ENCODE results near the gene COMT. TPM values are rescaled to one million over a fixed set of nuclear protein-coding genes. Genes with fewer than 3 reads are reported as not detected.

COMT gene
- total RNA-seq, 1 experiment from 2014 or later, result 109 TPM

- TF ChIP-seq, protein P1, sequence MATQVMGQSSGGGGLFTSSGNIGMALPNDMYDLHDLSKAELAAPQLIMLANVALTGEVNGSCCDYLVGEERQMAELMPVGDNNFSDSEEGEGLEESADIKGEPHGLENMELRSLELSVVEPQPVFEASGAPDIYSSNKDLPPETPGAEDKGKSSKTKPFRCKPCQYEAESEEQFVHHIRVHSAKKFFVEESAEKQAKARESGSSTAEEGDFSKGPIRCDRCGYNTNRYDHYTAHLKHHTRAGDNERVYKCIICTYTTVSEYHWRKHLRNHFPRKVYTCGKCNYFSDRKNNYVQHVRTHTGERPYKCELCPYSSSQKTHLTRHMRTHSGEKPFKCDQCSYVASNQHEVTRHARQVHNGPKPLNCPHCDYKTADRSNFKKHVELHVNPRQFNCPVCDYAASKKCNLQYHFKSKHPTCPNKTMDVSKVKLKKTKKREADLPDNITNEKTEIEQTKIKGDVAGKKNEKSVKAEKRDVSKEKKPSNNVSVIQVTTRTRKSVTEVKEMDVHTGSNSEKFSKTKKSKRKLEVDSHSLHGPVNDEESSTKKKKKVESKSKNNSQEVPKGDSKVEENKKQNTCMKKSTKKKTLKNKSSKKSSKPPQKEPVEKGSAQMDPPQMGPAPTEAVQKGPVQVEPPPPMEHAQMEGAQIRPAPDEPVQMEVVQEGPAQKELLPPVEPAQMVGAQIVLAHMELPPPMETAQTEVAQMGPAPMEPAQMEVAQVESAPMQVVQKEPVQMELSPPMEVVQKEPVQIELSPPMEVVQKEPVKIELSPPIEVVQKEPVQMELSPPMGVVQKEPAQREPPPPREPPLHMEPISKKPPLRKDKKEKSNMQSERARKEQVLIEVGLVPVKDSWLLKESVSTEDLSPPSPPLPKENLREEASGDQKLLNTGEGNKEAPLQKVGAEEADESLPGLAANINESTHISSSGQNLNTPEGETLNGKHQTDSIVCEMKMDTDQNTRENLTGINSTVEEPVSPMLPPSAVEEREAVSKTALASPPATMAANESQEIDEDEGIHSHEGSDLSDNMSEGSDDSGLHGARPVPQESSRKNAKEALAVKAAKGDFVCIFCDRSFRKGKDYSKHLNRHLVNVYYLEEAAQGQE (IDR thresholded peaks at IDR 0.05; ENCODE audit: low read depth), result no peak
Observed at GRCh38 chr22:20002128-20002527, 60.6 kb downstream of the COMT start (continued).

DNA sequence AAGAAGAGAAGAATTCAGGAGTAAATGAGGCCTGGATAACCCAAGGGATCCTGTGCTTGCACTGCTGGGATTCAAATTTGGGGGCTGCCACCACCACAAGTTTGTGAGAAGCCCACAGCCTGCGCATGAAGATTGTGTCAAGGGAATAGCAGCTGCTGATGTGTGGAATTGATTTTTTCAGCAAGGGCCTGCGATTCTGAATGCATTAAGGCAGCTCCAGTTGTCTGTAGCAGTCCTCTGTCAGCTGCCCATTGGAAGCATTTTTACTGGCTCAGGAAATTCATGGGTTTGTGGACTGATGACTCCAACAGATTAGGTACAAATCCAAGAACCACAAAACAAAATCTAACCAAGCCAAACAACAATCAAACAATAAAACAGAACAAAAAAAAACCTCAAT lies 61.1 kb downstream of the COMT start:
- ChIA-PET POLR2A (no interaction called here), RAD21 (ENCODE audit: low non-redundant PET in 1 of 2, low total read pairs in 2 of 2, uncharacterized antibody in 2 of 2, unreplicated experiment in 2 of 2) (no interaction called here), CTCF (no interaction called here)
- peaks cover 0 to 4% of the 10 kb centered on the region in 2 experiments; a peak in 1 of 4 replicates for H3K36me3 ChIP-seq (ENCODE audit: control insufficient read depth in 1 of 2, insufficient read depth in 2 of 2, low read length in 2 of 2)
- H3K9ac ChIP-seq (ENCODE audit: low read length), result no peak overlapping the region
- no TSS peak for BruUV-seq (replicated peaks)
- peaks cover 12 to 14% of the 10 kb centered on the region in 2 experiments; a peak in 1 of 4 replicates for H3K9me3 ChIP-seq (ENCODE audit: control insufficient read depth in 1 of 2, insufficient read depth in 1 of 2, low read depth in 1 of 2, low read length in 2 of 2)
- TF ChIP-seq RAD21 (IDR thresholded peaks at IDR 0.05; ENCODE audit: low read depth) (no peak), ZFX (IDR thresholded peaks at IDR 0.05) (no peak), SP1 (IDR thresholded peaks at IDR 0.05; ENCODE audit: low read depth) (no peak), YY1 (IDR thresholded peaks at IDR 0.05; ENCODE audit: extremely low read depth, insufficient replicate concordance, low read depth, low read length) (no peak), ZNF274 (IDR thresholded peaks at IDR 0.05; ENCODE audit: low read depth, low read length) (no peak), EGR1 (IDR thresholded peaks at IDR 0.05; ENCODE audit: low read depth) (no peak), SIN3A (IDR thresholded peaks at IDR 0.05; ENCODE audit: low read depth) (no peak), EZH2 (IDR thresholded peaks at IDR 0.05) (no peak), POLR2AphosphoS5 (IDR thresholded peaks at IDR 0.05; ENCODE audit: low read depth, low read length) (no peak), FOSL1 (IDR thresholded peaks at IDR 0.05; ENCODE audit: low read depth) (no peak)
- TF ChIP-seq, protein P2, sequence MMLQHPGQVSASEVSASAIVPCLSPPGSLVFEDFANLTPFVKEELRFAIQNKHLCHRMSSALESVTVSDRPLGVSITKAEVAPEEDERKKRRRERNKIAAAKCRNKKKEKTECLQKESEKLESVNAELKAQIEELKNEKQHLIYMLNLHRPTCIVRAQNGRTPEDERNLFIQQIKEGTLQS (IDR thresholded peaks at IDR 0.05), result no peak
- peaks cover 0 to 5% of the 10 kb centered on the region in 2 experiments; a peak in 1 of 4 replicates for H3K4me1 ChIP-seq (ENCODE audit: control insufficient read depth in 1 of 2, insufficient read depth in 2 of 2, low read length in 2 of 2)
- intact Hi-C loops (cut with micrococcal nuclease), result no loop called here
- H3K9me2 ChIP-seq (ENCODE audit: insufficient read depth), result no peaks in the 10 kb centered on the region
- H3K27me3 ChIP-seq (ENCODE audit: insufficient read depth, low read length), result no peaks in the 10 kb centered on the region
- no peak overlapping the region for H3K4me3 ChIP-seq (replicated peaks in 1 of 2; ENCODE audit: low read depth in 1 of 2, low read length in 2 of 2)
- no peak overlapping the region for H3K27ac ChIP-seq (ENCODE audit: low read depth, low read length)
- H4K20me1 ChIP-seq (ENCODE audit: insufficient read depth), result no peaks in the 10 kb centered on the region
- H2AFZ ChIP-seq (ENCODE audit: low read depth, low read length, poor library complexity, severe bottlenecking), result no peak overlapping the region
- no peaks in the 10 kb centered on the region for H3K79me2 ChIP-seq (ENCODE audit: insufficient read depth, low read length)
- ATAC-seq (no peak), DNase-seq (ENCODE audit: low read depth, low spot score) (no peak)
- no peak overlapping the region for H3K4me2 ChIP-seq (ENCODE audit: low read length)
